CD4-positive, alpha-beta T cell treated with Interferon gamma for 1 hour (primary cell): ENCODE results near the gene CIPC.

Experiments
- DNase-seq: peaks from one replicate; pipeline ENCODE4 v3.0.0-alpha.2; 2020

CIPC gene

GRCh38 chr14:77128414-77128891, 30.4 kb downstream of the CIPC start:
- no peak for DNase-seq

GRCh38 chr14:77130386-77130785, 32.3 kb downstream of the CIPC start:
- no peak for DNase-seq

DNA sequence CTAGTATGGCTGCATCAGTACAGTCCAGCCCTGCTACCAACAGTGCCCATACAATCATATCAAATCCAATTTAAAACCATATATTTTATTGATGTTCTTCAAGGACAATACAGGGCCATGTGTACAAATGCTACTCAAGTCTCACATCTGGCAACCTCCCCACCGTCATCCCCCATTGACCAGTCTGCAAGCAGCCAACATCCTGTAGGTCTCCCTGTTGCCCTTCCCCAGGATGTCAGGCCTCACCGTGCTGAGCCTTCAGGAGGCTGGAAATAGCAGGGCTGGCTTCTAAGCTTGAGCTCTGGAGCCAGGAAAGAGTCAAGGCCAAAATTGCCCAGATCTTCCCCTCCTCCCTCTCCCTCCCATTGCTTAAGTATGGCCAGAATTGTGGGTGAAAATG, 33.1 kb downstream of the CIPC start:
- no peak for DNase-seq

GRCh38 chr14:77131871-77132486, 33.9 kb downstream of the CIPC start:
- no peak for DNase-seq

DNA sequence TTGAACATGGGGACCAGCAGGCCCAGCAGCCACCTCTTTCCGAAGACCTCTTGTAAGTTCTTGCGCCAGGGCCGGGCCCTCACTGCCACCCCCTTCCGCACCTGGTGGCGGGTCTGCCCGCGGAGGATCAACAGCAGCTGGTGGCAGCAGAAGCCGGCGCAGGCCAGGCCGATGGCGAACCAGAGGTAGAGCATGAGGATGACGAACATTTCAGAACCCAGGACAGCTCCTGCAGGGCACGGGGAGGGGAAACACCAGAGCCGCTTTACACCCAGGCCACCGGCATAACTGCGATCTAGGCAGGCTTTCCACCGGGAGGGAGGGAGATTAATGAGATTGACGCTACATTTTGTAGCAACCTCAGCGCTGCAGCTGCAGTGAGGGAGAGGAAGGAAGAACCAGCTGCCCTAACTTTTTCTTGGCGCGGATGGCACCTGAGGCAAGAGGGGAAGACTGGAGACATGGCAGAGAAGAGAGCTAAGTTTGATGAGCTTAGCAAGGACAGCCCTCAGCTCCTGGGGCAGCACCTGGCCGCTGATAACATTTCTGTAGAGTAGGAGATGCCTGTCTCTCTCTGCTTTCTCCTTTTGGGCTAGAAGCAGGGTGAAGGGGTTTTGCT, 35.8 kb downstream of the CIPC start:
- DNase-seq = peak; percentile 37

DNA sequence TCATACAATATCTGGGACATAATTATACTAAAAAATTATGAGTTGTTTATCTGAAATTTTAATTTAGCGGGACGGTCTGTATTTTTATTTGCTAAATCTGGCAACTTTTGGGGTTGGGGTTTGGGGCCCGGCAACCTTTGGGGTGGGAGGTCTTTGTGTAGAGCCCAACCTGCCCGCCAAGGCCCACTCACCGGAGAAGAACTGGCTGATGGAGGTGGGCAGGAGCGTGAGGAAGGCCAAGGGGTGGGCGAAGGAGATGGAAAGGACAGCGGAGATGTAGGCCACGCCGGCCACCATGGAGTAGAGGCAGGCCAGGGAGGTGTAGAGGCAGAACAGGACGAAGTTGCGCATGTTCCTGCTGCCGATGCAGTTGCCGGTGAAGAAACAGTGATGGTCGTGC, 41.0 kb downstream of the CIPC start:
- no peak for DNase-seq

DNA sequence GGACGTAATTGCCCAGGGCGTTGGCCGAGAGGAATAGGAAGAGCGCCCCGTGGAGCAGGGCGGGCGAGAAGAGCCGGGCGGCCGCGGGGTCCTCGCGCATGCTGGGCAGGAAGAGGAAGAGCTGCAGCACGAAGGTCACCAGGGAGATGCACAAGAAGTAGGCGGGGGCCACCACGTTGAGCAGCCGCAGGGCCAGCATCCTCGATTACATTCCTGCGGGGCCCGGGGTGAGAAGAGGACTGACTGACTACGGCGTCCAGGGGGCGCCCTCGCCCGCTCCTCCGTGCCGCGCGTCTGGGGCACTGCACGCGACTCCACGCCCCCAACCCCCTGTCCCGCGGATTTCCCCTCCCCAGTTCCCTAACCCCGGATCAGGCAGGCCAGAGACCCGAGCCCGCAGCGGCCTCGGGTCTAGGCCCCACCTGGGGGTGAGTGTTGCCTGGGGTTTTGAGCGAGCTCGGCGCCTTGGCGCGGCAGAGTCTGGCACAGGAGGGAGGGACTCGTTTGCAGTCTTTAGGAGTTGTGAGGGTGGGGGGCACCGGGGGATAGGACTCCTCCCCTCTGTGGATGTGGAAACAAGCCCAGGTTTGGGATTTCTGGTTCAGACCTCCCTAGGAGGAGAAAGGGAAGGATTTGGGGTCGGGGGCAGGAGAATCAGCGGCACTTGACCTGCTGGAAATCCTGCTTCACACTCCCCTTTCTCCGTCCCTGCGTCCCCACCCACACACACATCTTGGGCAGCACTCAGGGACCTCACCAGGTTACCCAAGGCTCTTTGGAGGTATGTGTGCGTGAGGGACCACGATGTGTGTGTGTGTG, 41.7 kb downstream of the CIPC start:
- peak; percentile 16 for DNase-seq

DNA sequence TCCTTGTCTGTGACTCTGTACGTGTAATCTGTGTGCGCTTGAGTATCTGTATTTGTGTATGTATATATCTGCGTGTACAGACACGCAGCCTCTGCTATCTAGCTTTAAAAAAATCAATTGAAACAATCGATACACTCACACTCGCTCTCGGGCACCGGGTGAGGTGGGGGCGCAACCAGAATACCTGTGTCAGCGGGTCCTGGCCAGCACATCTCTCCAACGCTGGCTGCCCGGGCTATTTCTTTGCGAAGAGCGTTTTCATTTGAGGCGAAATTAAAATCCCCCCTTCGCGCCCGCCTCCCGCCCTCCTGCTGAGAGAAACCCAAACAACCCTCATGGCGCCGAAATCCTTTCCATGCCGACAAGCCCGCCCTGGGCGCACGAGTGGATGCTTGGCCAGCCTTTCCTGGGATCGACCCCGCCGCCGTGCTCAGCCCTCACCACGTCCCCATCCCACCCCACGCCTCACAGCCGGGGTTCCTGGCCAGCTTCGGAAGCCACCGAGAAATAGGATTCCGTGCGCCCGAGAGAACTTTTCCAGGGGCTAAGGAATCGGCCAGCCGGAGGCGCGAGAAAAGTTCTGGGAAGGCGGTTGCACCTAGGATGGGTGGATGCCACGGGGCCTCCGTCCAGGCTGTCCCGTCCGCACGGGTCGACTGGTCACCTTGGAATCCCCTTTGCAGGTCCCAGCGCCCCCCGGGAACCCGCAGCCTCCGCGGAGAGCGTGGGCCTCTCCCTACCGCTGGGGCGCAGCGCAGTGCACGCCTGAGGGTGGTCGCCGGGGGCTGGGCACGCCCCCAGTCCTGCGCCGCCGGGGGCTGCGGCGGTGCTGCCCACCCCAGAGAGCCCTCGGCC, 42.5 kb downstream of the CIPC start:
- no peak for DNase-seq

- DNase-seq = no peak
These were observed 43.4 kb downstream of the CIPC start, which contains the start of gene ZDHHC22 for GRCh38 chr14:77141214-77142004. ZDHHC22 (minus strand) TSS chr14:77141791; CDS start chr14:77139738, 2,053 bp downstream.

DNA sequence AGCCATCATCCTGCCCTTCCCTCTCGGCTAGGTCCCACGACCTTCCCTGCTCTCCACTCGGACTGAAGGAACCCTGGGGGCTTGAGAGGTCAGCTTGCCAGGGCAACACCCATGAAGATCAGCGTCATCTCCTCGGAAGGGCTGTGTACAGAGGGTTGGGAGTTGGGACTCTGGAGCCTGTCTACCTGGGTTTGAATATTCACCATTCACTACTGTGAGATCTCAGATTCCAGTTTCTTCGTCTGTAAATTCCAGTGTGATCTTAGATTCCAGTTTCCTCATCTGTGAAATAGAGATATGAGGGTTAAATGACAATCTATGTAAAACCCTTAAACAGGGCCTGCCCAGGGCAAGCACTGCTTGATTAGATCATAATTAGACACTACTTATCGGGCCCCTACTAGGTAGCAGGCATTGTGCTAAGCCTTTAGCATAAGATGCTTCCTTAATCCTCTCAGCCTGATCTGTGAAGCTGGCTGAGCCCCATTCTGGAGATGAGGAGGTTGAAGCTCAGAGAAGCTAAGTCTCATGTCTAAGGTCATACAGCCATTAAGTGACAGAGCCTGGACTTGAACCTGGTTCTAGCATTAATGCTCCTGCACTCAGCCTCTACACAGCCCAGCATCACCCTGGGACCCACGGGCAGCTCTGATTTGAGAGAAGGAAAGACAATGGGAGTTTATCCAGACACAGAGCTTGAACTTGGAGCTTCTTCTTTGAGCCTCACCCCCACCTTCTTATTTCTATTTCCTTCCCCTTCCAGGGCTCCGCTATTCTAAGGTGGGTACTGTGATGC, 44.1 kb downstream of the CIPC start:
- no peak for DNase-seq

- no peak for DNase-seq
These were observed 45.0 kb downstream of the CIPC start for GRCh38 chr14:77143071-77143470.

GRCh38 chr14:77144412-77145115, 46.5 kb downstream of the CIPC start:
- no peak for DNase-seq

GRCh38 chr14:77145975-77146740, 48.1 kb downstream of the CIPC start:
- DNase-seq = no peak

DNA sequence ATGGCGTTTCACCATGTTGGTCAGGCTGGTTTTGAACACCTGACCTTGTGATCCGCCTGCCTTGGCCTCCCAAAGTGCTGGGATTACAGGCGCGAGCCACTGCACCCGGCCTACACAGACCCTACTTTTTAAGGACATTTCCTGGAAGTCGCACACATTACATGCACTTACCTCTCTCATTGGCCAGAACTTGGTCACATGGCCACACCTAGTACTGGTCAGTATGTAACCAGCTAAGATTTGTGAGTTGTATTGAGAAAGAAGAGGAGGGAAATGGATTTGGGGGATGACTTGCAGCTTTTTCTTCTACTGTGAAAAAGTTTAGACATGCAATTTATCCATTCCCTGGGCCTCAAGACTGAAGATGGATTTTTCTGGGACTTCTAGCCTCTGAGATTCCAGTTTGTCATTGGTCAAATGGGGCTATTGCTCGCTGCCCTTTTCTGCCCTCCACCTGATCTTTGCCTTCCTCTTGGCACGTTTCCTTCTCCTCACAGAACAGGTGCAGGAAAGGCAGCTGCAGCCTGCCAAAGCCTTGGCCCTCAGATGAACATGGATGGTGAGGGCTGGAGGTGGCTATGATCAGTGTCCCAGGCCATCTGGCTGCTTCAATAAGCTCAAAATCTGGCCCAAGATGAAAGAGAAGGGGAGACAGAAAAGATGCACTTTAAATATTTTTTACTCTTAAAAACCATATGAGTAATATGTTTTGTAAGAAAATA, 50.6 kb downstream of the CIPC start:
- DNase-seq = no peak

DNA sequence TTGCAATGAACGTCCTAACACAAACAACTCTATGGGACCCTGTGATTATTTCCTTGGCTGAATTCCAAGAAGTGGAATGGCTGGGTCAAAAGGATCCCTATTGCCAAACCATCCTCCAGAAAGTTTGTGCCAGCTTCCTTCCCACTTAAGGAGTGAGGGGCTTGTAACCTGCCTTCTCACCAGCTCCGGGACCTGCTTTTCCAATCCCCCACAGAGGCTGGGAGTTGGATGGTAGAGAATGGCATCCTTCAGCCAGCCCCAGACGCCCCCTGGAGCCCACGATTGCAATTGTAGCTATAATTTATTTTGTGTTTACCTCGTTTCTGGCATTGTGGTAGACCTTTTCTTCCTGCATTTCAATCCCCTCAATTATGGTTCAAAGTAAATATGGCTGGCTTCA, 53.2 kb downstream of the CIPC start:
- no peak for DNase-seq

GRCh38 chr14:77151918-77152588, 54.0 kb downstream of the CIPC start:
- no peak for DNase-seq

- DNase-seq = no peak
These were observed 55.7 kb downstream of the CIPC start for GRCh38 chr14:77153802-77154201.

DNA sequence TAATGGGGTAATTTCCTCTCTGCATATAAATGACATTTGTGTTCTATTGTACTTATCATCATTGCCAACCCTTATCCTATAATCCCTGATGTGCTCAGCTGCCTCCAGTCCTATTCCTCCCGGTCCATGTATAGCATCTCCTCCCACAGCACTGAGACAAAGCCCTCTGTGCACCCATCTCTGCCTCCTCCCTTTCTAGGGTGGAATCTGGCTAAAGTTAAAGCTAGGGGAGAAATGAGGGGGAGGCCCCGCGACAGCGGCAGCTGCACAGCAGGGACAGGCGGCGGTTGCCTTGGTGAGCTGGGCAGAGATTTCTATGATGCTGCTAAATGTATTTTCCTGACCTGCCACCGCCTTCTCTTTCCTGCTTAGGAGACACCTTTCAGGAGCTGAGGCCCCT, 56.4 kb downstream of the CIPC start:
- DNase-seq = no peak
